Measurements from ENCODE around the gene LYVE1. TPM values are rescaled to one million over a fixed set of nuclear protein-coding genes. Genes with fewer than 3 reads are reported as not detected.

The LYVE1 gene
- polyA plus RNA-seq, 2 of the 4 experiments (the other 2 are of a cell fraction) = 0.04 TPM; not detected in 1

GRCh38 chr11:10567446-10567845, 1.0 kb downstream of the LYVE1 start:
- ChIA-PET POLR2A (no interaction called here), CTCF (interaction anchor here (2.9 kb wide), 1 partner anchor 157 kb away, joined by 6 read pairs; no protein-coding TSS in a partner anchor)
- no peak overlapping the region for H3K4me2 ChIP-seq
- ATAC-seq (no peak), FAIRE-seq (no peak), DNase-seq (ENCODE audit: low read depth in 1 of 2, low spot score in 1 of 2) (no peak)
- no peak overlapping the region for H3K4me3 ChIP-seq
- no peak overlapping the region for H3K27ac ChIP-seq
- H3K9me3 ChIP-seq = no peaks in the 10 kb centered on the region
- TF ChIP-seq MAFK (IDR thresholded peaks at IDR 0.05; ENCODE audit: partially characterized antibody) = peak; percentile 14
- no peak for TF ChIP-seq TP53 (CRISPR knock-in tag; IDR thresholded peaks at IDR 0.05)
- H3K4me1 ChIP-seq = no peaks in the 10 kb centered on the region
- 97% methylated on average over 2 of the region's 2 CpGs for WGBS (ENCODE audit: missing lambda C conversion rate)

- 74% methylated on average over 6 of the region's 6 CpGs for WGBS (ENCODE audit: missing lambda C conversion rate)
- Histone ChIP-seq H3K4me3 (no peak overlapping the region), H3K4me1 (peaks cover 4% of the 10 kb centered on the region), H3K4me2 (no peak overlapping the region), H3K27ac (no peak overlapping the region), H3K9me3 (no peaks in the 10 kb centered on the region)
- ChIA-PET POLR2A (no interaction called here), CTCF (interaction anchor here (0.6 to 2.9 kb wide), 4 partner anchors 25 to 160 kb away, joined by 3 to 10 read pairs (median 7); partner anchors contain the start of gene RNF141)
- no peak for FAIRE-seq
- no peak for DNase-seq (ENCODE audit: low read depth in 1 of 2, low spot score in 1 of 2)
- ATAC-seq = no peak
- TF ChIP-seq HOXA7 (CRISPR knock-in tag; IDR thresholded peaks at IDR 0.05) (no peak), ESRRA (IDR thresholded peaks at IDR 0.05; ENCODE audit: borderline replicate concordance, low read length) (no peak), TP53 (CRISPR knock-in tag; IDR thresholded peaks at IDR 0.05) (no peak), CEBPB (IDR thresholded peaks at IDR 0.05) (peak; percentile 59 to 64; a peak in 2 of 4 replicates), RCOR1 (IDR thresholded peaks at IDR 0.05; ENCODE audit: low read depth, low read length) (no peak), HMGXB4 (CRISPR knock-in tag; IDR thresholded peaks at IDR 0.05; ENCODE audit: borderline replicate concordance) (no peak), E2F6 (IDR thresholded peaks at IDR 0.05; ENCODE audit: borderline replicate concordance, low read depth) (no peak), FOSL2 (IDR thresholded peaks at IDR 0.05) (no peak), FOSL2 (CRISPR knock-in tag; IDR thresholded peaks at IDR 0.05) (no peak)
These were observed 2.1 kb downstream of the LYVE1 start for GRCh38 chr11:10566257-10566957.

GRCh38 chr11:10565493-10565892, 3.0 kb downstream of the LYVE1 start:
- no peak for FAIRE-seq
- TF ChIP-seq CHD2 (IDR thresholded peaks at IDR 0.05; ENCODE audit: low read length, partially characterized antibody) (no peak), HOXB5 (CRISPR knock-in tag; IDR thresholded peaks at IDR 0.05) (no peak), HEYL (CRISPR knock-in tag; IDR thresholded peaks at IDR 0.05) (no peak), CBX2 (IDR thresholded peaks at IDR 0.05; ENCODE audit: borderline replicate concordance, low read depth) (no peak), TFCP2L1 (CRISPR knock-in tag; IDR thresholded peaks at IDR 0.05) (no peak)
- ATAC-seq = no peak
- Histone ChIP-seq H3K4me3 (no peak overlapping the region), H3K27ac (no peak overlapping the region), H3K9me3 (no peaks in the 10 kb centered on the region), H3K4me1 (peaks cover 14% of the 10 kb centered on the region), H3K4me2 (no peak overlapping the region)
- DNase-seq (ENCODE audit: low read depth in 1 of 2, low spot score in 1 of 2) = no peak
- ChIA-PET POLR2A (no interaction called here), CTCF (interaction anchor here (0.7 to 1.8 kb wide), 4 partner anchors 8 to 24 kb away, joined by 3 to 10 read pairs (median 6); partner anchors contain the start of gene RNF141)
- WGBS (ENCODE audit: missing lambda C conversion rate) = 96% methylated on average over 4 of the region's 4 CpGs

GRCh38 chr11:10564696-10565318, 3.7 kb downstream of the LYVE1 start:
- POLR2A ChIA-PET = no interaction called here
- TF ChIP-seq CTCF (IDR thresholded peaks at IDR 0.05) (peak; percentile 14; the same call in 1 of the 3 replicates), EHMT2 (IDR thresholded peaks at IDR 0.05; ENCODE audit: low read depth) (no peak), NR3C1 (IDR thresholded peaks at IDR 0.05) (no peak), KDM1A (IDR thresholded peaks at IDR 0.05; ENCODE audit: low read depth) (no peak), SREBF2 (IDR thresholded peaks at IDR 0.05) (no peak)
- Histone ChIP-seq H3K4me1 (peaks cover 14% of the 10 kb centered on the region), H3K9me3 (no peaks in the 10 kb centered on the region), H3K27ac (no peak overlapping the region), H3K4me3 (no peak overlapping the region), H3K4me2 (no peak overlapping the region)
- ATAC-seq = peak in 1 of 2 experiments; percentile 34; a peak in 2 of 6 replicates
- no peak for FAIRE-seq
- 10% methylated on average over 1 of the region's 1 CpG for WGBS (ENCODE audit: missing lambda C conversion rate)
- no peak for DNase-seq (ENCODE audit: low read depth in 1 of 2, low spot score in 1 of 2)
- CTCF ChIA-PET = interaction anchor here (0.7 to 1.8 kb wide), 7 partner anchors 9 to 24 kb away, joined by 3 to 10 read pairs (median 5); partner anchors contain the start of gene RNF141
